ENCODE results near the gene SRP68. TPM values are rescaled to one million over a fixed set of nuclear protein-coding genes. Genes with fewer than 3 reads are reported as not detected.

The SRP68 gene
- total and polyA plus RNA-seq, 4 donors, result 30.8 to 68.9 (median 57.0) TPM

GRCh38 chr17:76097716-76098295, 25.5 kb upstream of the SRP68 start:
- Histone ChIP-seq H3K27me3 (ENCODE audit: control insufficient read depth in 3 of 3, insufficient read depth in 3 of 3, low read length in 2 of 3) (no peaks in the 10 kb centered on the region), H3K27ac (ENCODE audit: low read depth in 1 of 2, low read length in 1 of 2) (no peak overlapping the region), H3K9me3 (ENCODE audit: control insufficient read depth in 4 of 4, insufficient read depth in 3 of 4, low read length in 3 of 4) (no peaks in the 10 kb centered on the region), H3K4me3 (no peak overlapping the region), H3K9ac (ENCODE audit: insufficient read depth in 1 of 2, low read length in 2 of 2) (no peak overlapping the region), H3K4me1 (ENCODE audit: control insufficient read depth in 5 of 5, insufficient read depth in 5 of 5, low read length in 5 of 5) (peaks cover 0 to 7% (median 4%) of the 10 kb centered on the region in 5 donors), H3K36me3 (ENCODE audit: control insufficient read depth in 4 of 4, insufficient read depth in 4 of 4, low read length in 4 of 4) (peaks cover 12 to 50% (median 42%) of the 10 kb centered on the region in 4 donors)
- DNase-seq (no peak), ATAC-seq (ENCODE audit: insufficient read depth, low FRiP score) (no peak)
- 89 to 91% methylated on average over 19 of the region's 19 CpGs for WGBS, 2 donors
- no peak for TF ChIP-seq CTCF (IDR thresholded peaks at IDR 0.05; ENCODE audit: control extremely low read depth, extremely low read depth)

GRCh38 chr17:76095943-76096342, 23.6 kb upstream of the SRP68 start:
- DNase-seq (no peak), ATAC-seq (ENCODE audit: insufficient read depth, low FRiP score) (no peak)
- Histone ChIP-seq H3K4me1 (ENCODE audit: control insufficient read depth in 5 of 5, insufficient read depth in 5 of 5, low read length in 5 of 5) (no peaks in the 10 kb centered on the region), H3K4me3 (no peak overlapping the region), H3K27me3 (ENCODE audit: control insufficient read depth in 3 of 3, insufficient read depth in 3 of 3, low read length in 2 of 3) (no peaks in the 10 kb centered on the region), H3K9me3 (ENCODE audit: control insufficient read depth in 4 of 4, insufficient read depth in 3 of 4, low read length in 3 of 4) (no peaks in the 10 kb centered on the region), H3K9ac (ENCODE audit: insufficient read depth in 1 of 2, low read length in 2 of 2) (no peak overlapping the region), H3K27ac (ENCODE audit: low read depth in 1 of 2, low read length in 1 of 2) (no peak overlapping the region), H3K36me3 (ENCODE audit: control insufficient read depth in 4 of 4, insufficient read depth in 4 of 4, low read length in 4 of 4) (peaks cover 9 to 53% (median 39%) of the 10 kb centered on the region in 4 donors)
- 85 to 92% methylated on average over 13 of the region's 13 CpGs for WGBS, 2 donors
- no peak for TF ChIP-seq CTCF (IDR thresholded peaks at IDR 0.05; ENCODE audit: control extremely low read depth, extremely low read depth)

GRCh38 chr17:76094046-76094445, 21.7 kb upstream of the SRP68 start:
- Histone ChIP-seq H3K27me3 (ENCODE audit: control insufficient read depth in 3 of 3, insufficient read depth in 3 of 3, low read length in 2 of 3) (no peaks in the 10 kb centered on the region), H3K27ac (ENCODE audit: low read depth in 1 of 2, low read length in 1 of 2) (no peak overlapping the region), H3K4me1 (ENCODE audit: control insufficient read depth in 5 of 5, insufficient read depth in 5 of 5, low read length in 5 of 5) (no peaks in the 10 kb centered on the region), H3K4me3 (no peak overlapping the region), H3K9ac (ENCODE audit: insufficient read depth in 1 of 2, low read length in 2 of 2) (no peak overlapping the region), H3K36me3 (ENCODE audit: control insufficient read depth in 4 of 4, insufficient read depth in 4 of 4, low read length in 4 of 4) (peaks cover 9 to 56% (median 42%) of the 10 kb centered on the region in 4 donors), H3K9me3 (ENCODE audit: control insufficient read depth in 4 of 4, insufficient read depth in 3 of 4, low read length in 3 of 4) (no peaks in the 10 kb centered on the region)
- 86 to 87% methylated on average over 11 of the region's 11 CpGs for WGBS, 2 donors
- no peak for DNase-seq
- TF ChIP-seq CTCF (IDR thresholded peaks at IDR 0.05; ENCODE audit: control extremely low read depth, extremely low read depth), result no peak
- no peak for ATAC-seq (ENCODE audit: insufficient read depth, low FRiP score)

Measured in lung (tissue), 12 donors.